Measurements from ENCODE around the gene NFILZ.
"Not testable (repeated sequence)": the region's sequence is repeated elsewhere in the genome, so short reads cannot be mapped to it uniquely, and the experiment has no call there.

Gene NFILZ

GRCh38 chr19:8608941-8609278 is 21.5 kb upstream of the NFILZ start:
- peaks cover 48% of the 10 kb centered on the region for H3K4me1 Mint-ChIP-seq
- ATAC-seq (no peak), DNase-seq (ENCODE audit: low spot score in 2 of 2) (no peak)
- H3K36me3 Mint-ChIP-seq, result peaks cover 5% of the 10 kb centered on the region
- peak overlapping the region; percentile 88 for H3K27ac Mint-ChIP-seq
- H3K4me3 Mint-ChIP-seq, result peak overlapping the region; percentile 89
- no peaks in the 10 kb centered on the region for H3K9me3 Mint-ChIP-seq

GRCh38 chr19:8609279-8610040 is 21.0 kb upstream of the NFILZ start:
- peak; percentile 59 for ATAC-seq
- DNase-seq (ENCODE audit: low spot score in 2 of 2), result no peak
- Mint-ChIP-seq H3K9me3 (no peaks in the 10 kb centered on the region), H3K36me3 (peaks cover 5% of the 10 kb centered on the region), H3K4me1 (peaks cover 48% of the 10 kb centered on the region), H3K4me3 (peak overlapping the region; percentile 89), H3K27ac (peak overlapping the region; percentile 88)

DNA sequence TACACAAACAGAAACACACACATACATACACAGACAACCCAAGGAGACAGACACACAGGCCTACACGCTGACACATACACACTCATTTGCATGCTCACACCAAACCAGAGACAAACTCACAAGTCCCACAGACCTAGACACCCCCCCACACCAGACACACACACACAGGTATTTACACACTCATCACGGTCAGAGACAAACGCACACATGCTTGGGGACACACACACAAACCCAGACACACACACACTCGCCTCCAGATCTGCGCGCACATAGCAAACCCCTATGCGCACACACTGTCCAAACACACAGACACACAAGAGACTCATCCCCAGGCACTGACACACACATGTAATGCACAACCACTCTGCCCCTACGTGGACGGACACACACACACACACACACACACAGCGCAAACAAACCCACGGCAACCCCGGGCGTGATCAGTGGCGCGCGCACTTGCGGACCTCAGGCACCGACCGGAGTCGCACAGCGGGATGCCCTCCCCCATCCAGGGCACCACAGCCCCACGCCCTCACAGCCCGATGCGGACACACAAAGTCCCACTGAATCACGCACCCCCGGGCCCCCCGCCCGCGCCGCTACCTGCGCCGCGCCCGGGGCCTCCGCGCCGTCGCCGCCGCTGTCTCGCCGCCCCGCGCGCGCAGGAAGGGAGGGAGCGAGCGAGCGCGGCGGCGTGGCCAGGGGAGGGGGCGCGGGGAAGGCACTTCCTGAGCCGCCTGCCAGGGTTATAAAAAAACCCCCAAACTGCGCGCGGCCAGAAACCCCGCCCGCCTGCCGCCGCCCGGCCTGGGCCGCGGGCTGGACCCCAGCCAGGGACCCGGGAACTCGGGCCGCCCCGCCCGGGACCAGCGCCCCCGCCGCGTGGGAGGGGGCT is 20.1 kb upstream of the NFILZ start, which contains the start of gene ADAMTS10:
Gene ADAMTS10, minus strand, starts transcription at position 675 of the 895 bp plus-strand sequence. CDS start 5,005 bp downstream, outside the sequence.
- ATAC-seq (peak; percentile 59), DNase-seq (ENCODE audit: low spot score in 2 of 2) (no peak)
- Mint-ChIP-seq H3K27ac (peak within 1 kb of the TSS; percentile 88), H3K4me1 (peaks cover 51% of the 10 kb centered on the region), H3K36me3 (peaks cover 5% of the 10 kb centered on the region), H3K9me3 (no peaks in the 10 kb centered on the region), H3K4me3 (peak within 1 kb of the TSS; percentile 89)

DNA sequence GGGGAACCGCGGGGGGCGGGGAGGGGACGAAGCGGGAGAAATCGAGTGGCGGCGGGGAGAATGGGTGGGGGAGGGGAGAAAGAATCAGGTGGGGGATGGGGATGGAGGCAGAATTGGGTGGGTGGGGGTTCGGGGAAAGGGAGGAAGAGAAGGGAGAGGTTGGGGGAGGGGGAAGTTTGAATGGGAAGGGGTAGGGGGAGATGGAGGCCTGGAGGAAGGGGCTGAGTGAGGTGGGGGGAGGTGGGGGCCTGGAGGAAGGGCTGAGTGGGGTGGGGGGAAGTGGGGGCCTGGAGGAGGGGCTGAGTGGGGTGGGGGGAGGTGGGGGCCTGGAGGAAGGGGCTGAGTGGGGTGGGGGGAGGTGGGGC is 19.5 kb upstream of the NFILZ start:
- Mint-ChIP-seq H3K4me1 (peaks cover 56% of the 10 kb centered on the region), H3K27ac (no peak overlapping the region), H3K36me3 (peaks cover 5% of the 10 kb centered on the region), H3K9me3 (no peaks in the 10 kb centered on the region), H3K4me3 (peak overlapping the region; percentile 46)
- DNase-seq (ENCODE audit: low spot score in 2 of 2) (no peak), ATAC-seq (no peak)

DNA sequence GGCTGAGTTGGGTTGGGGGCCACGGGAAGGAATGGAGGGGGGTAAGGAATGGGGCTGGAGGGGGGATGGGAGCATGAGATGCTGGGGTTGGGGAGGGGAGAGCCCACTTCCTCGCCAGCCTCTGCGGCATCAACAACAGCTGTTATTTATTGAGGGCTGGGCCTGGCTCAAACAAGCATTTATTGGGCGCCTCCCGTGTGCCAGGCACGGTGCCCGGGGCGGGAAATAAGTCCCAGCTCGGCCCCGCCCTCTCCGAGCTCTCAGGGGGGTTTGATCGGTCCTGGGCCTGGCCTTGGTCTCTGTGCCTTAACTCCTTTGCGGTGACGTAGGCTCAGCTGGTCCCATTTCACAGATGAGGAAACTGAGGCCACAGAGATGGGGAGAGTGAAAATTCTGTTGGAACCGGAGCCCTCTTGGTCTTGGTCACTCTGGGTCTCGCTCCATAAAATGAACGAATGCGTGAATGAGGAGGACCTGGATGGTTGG is 19.0 kb upstream of the NFILZ start:
- DNase-seq (ENCODE audit: low spot score in 2 of 2), result no peak
- Mint-ChIP-seq H3K27ac (no peak overlapping the region), H3K36me3 (peaks cover 5% of the 10 kb centered on the region), H3K4me1 (peaks cover 56% of the 10 kb centered on the region), H3K4me3 (peak overlapping the region; percentile 46), H3K9me3 (no peaks in the 10 kb centered on the region)
- no peak for ATAC-seq

- no peak overlapping the region for H3K27ac Mint-ChIP-seq
- H3K4me3 Mint-ChIP-seq, result peak overlapping the region; percentile 46
- peaks cover 5% of the 10 kb centered on the region for H3K36me3 Mint-ChIP-seq
- H3K4me1 Mint-ChIP-seq, result peaks cover 50% of the 10 kb centered on the region
- no peaks in the 10 kb centered on the region for H3K9me3 Mint-ChIP-seq
- DNase-seq (ENCODE audit: low spot score in 2 of 2), result no peak
- peak; percentile 33 for ATAC-seq
Measured at GRCh38 chr19:8611877-8612806, 18.3 kb upstream of the NFILZ start.

- Mint-ChIP-seq H3K36me3 (peaks cover 2% of the 10 kb centered on the region), H3K4me3 (peak overlapping the region; percentile 46), H3K4me1 (peaks cover 47% of the 10 kb centered on the region), H3K27ac (no peak overlapping the region), H3K9me3 (no peaks in the 10 kb centered on the region)
- no peak for DNase-seq (ENCODE audit: low spot score in 2 of 2)
- peak; percentile 19 for ATAC-seq
Measured at GRCh38 chr19:8612807-8613171, 17.6 kb upstream of the NFILZ start.

- H3K36me3 Mint-ChIP-seq, result no peaks in the 10 kb centered on the region
- DNase-seq (ENCODE audit: low spot score in 2 of 2), result no peak
- H3K4me1 Mint-ChIP-seq, result peaks cover 32% of the 10 kb centered on the region
- H3K9me3 Mint-ChIP-seq, result no peaks in the 10 kb centered on the region
- H3K4me3 Mint-ChIP-seq, result no peak overlapping the region
- no peak overlapping the region for H3K27ac Mint-ChIP-seq
- ATAC-seq, result no peak
Measured at GRCh38 chr19:8614455-8614854, 16.0 kb upstream of the NFILZ start.

GRCh38 chr19:8615024-8615423 is 15.4 kb upstream of the NFILZ start:
- DNase-seq (ENCODE audit: low spot score in 2 of 2) (no peak), ATAC-seq (no peak)
- peaks cover 27% of the 10 kb centered on the region for H3K4me1 Mint-ChIP-seq
- no peak overlapping the region for H3K27ac Mint-ChIP-seq
- H3K9me3 Mint-ChIP-seq, result no peaks in the 10 kb centered on the region
- no peaks in the 10 kb centered on the region for H3K36me3 Mint-ChIP-seq
- H3K4me3 Mint-ChIP-seq, result no peak overlapping the region

GRCh38 chr19:8615813-8616596 is 14.4 kb upstream of the NFILZ start:
- Mint-ChIP-seq H3K9me3 (no peaks in the 10 kb centered on the region), H3K4me3 (no peak overlapping the region), H3K36me3 (no peaks in the 10 kb centered on the region), H3K4me1 (peaks cover 21% of the 10 kb centered on the region), H3K27ac (no peak overlapping the region)
- DNase-seq (ENCODE audit: low spot score in 2 of 2), result peak; percentile 52 to 79
- ATAC-seq, result no peak

DNA sequence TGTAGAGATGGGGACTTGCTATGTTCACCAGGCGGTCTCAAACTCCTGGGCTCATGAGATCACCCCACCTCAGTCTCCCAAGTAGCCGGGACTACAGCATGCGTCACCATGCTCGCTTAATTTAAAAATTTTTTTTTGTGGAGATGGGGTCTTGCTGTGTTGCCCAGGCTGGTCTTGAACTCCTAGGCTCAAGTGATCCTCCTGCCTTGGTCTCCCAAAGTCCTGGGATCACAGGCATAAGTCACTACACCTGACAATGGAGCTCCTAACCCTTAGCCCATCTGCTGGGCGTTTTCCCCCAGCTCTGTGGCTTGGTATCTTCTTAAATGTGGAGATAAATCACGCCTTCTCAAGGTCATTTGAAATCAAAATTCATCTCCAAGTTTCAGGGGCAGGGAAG is 13.6 kb upstream of the NFILZ start:
- no peaks in the 10 kb centered on the region for H3K9me3 Mint-ChIP-seq

GRCh38 chr19:8617325-8617724 is 13.1 kb upstream of the NFILZ start:
- DNase-seq (ENCODE audit: low spot score in 2 of 2); ATAC-seq; H3K36me3 Mint-ChIP-seq; H3K4me3 Mint-ChIP-seq; H3K9me3 Mint-ChIP-seq; H3K27ac Mint-ChIP-seq: not testable (repeated sequence)
- peaks cover 17% of the 10 kb centered on the region for H3K4me1 Mint-ChIP-seq

More for the DNA sequence above, 13.6 kb upstream of the NFILZ start:
- Mint-ChIP-seq H3K4me3 (no peak overlapping the region), H3K27ac (no peak overlapping the region), H3K36me3 (no peaks in the 10 kb centered on the region), H3K4me1 (peaks cover 21% of the 10 kb centered on the region)
- DNase-seq (ENCODE audit: low spot score in 2 of 2), result no peak
- no peak for ATAC-seq

- peaks cover 10% of the 10 kb centered on the region for H3K4me1 Mint-ChIP-seq
- no peak for DNase-seq (ENCODE audit: low spot score in 2 of 2)
- H3K36me3 Mint-ChIP-seq, result no peaks in the 10 kb centered on the region
- no peak for ATAC-seq
- no peak overlapping the region for H3K4me3 Mint-ChIP-seq
- no peak overlapping the region for H3K27ac Mint-ChIP-seq
- H3K9me3 Mint-ChIP-seq, result no peaks in the 10 kb centered on the region
Measured at GRCh38 chr19:8617984-8618383, 12.4 kb upstream of the NFILZ start.

DNA sequence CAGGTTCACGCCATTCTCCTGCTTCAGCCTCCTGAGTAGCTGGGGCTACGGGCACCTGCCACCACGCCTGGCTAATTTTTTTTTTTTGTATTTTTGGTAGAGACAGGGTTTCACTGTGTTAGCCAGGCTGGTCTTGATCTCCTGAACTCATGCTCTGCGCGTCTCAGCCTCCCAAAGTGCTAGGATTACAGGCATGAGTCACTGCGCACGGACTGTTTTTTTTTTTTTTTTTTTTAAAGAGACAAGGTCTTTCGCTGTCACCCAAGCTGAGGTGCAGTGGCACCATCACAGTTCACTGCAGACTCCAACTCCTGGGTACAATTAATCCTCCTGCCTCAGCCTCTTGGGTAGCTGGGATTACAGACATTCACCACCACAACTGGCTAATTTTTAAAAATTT is 11.7 kb upstream of the NFILZ start:
- H3K4me1 Mint-ChIP-seq, result peaks cover 8% of the 10 kb centered on the region
- ATAC-seq (no peak), DNase-seq (ENCODE audit: low spot score in 2 of 2) (no peak)
- no peaks in the 10 kb centered on the region for H3K9me3 Mint-ChIP-seq
- H3K4me3 Mint-ChIP-seq, result no peak overlapping the region
- no peaks in the 10 kb centered on the region for H3K36me3 Mint-ChIP-seq
- no peak overlapping the region for H3K27ac Mint-ChIP-seq

Data from stimulated activated effector memory CD8-positive, alpha-beta T cell treated with anti-CD3 and anti-CD28 coated beads, Interleukin-12 subunit alpha, Interleukin-12 subunit beta, amount 100 ng/mL, for 72 hours (primary cell).